ENCODE results near the gene BTN2A1. TPM values are rescaled to one million over a fixed set of nuclear protein-coding genes. Genes with fewer than 3 reads are reported as not detected.
A peak's percentile ranks its signal among the peaks of the same experiment; 100 is the strongest.
"Not testable (repeated sequence)": the region's sequence is repeated elsewhere in the genome, so short reads cannot be mapped to it uniquely, and the experiment has no call there.

BTN2A1 gene
- total and polyA plus RNA-seq, 2 of the 13 experiments (the other 11 are each of a cell fraction or from before 2014, with no cell fraction given): 16.4 to 30.4 TPM

DNA sequence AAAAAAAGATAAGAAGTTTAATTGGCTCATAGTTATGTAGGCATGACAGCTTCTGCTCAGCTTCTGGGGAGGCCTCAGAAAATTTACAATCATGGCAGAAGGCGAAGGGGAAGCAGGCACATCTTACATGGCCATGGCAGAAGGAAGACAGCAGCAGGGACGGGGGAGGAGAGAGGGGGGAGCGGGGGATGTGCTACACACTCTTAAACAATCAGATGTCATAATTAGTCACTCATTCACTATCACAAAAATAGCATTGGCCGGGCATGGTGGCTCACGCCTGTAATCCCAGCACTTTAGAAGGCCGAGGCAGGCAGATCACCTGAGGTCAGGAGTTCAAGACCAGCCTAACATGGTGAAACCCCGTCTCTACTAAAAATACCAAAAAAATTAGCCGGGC lies 53.3 kb downstream of the BTN2A1 start:
- in situ Hi-C loops (cut with HindIII; ENCODE audit: extremely low pct_ligation_motif_present, low pct_unique_long_range_greater_than_20kb); intact Hi-C loops (cut with micrococcal nuclease; ENCODE audit: unreplicated experiment); FAIRE-seq; H2AFZ ChIP-seq (ENCODE audit: low read length); H3K9ac ChIP-seq (ENCODE audit: insufficient read depth, low read depth, low read length); CTCF ChIA-PET (ENCODE audit: low intra/inter-chr PET ratio, low total read pairs); H3K27ac ChIP-seq (ENCODE audit: extremely low read length, insufficient read depth, low read length); POLR2A ChIA-PET; H3K27me3 ChIP-seq (ENCODE audit: control insufficient read depth in 1 of 2, insufficient read depth in 2 of 2, low read length in 2 of 2); H3K4me2 ChIP-seq (ENCODE audit: low read depth, low read length); BruUV-seq (replicated peaks); H3K4me3 ChIP-seq (replicated peaks in 1 of 3; ENCODE audit: insufficient read depth in 1 of 3, low read depth in 2 of 3, low read length in 3 of 3); ATAC-seq; H4K20me1 ChIP-seq (ENCODE audit: insufficient read depth, low read length); H3K36me3 ChIP-seq (replicated peaks in 1 of 2; ENCODE audit: control insufficient read depth in 1 of 2, insufficient read depth in 2 of 2, low read length in 2 of 2); DNase-seq (ENCODE audit: low spot score); H3K9me3 ChIP-seq (ENCODE audit: low read length); H3K79me2 ChIP-seq (ENCODE audit: insufficient read depth, low read length): not testable (repeated sequence)
- 0 out of 2 replicates have a peak, but pooled peaks have one; percentile 10 for TF ChIP-seq RARA (CRISPR knock-in tag; IDR thresholded peaks at IDR 0.05)
- 45% methylated on average over 8 of the region's 8 CpGs for WGBS (ENCODE audit: low lambda C conversion rate)
- peaks cover 40% of the 10 kb centered on the region for H3K4me1 ChIP-seq (ENCODE audit: insufficient read depth, low read length)

DNA sequence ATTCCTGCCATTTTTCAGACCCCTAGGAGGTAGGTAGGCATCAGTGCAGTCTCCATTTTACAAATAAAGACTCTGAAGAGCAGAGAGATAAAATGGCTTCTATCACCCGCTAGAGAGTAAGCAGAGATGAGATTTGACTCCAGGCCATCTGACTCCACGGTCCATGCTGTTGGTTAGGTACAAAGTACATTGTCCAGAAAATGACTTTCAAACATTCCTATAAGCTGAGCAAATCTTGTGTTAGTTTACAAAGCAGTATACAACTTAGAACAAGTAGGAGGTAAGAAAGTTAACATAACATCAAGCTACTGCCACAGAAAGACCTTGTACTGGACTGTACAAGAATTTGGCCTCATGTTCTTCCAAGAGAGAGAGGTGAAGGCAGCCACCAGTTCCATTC lies 57.2 kb downstream of the BTN2A1 start:
- intact Hi-C loops (cut with micrococcal nuclease; ENCODE audit: unreplicated experiment): loop anchor here (1.0 kb wide), 1 partner anchor 40 kb away; no protein-coding TSS in a partner anchor
- in situ Hi-C loops (cut with HindIII; ENCODE audit: extremely low pct_ligation_motif_present, low pct_unique_long_range_greater_than_20kb): no loop called here
- Histone ChIP-seq H3K4me1 (ENCODE audit: insufficient read depth, low read length) (peaks cover 53% of the 10 kb centered on the region), H3K9me3 (ENCODE audit: low read length) (no peaks in the 10 kb centered on the region), H3K36me3 (replicated peaks in 1 of 2; ENCODE audit: control insufficient read depth in 1 of 2, insufficient read depth in 2 of 2, low read length in 2 of 2) (no peaks in the 10 kb centered on the region), H3K27ac (ENCODE audit: extremely low read length, insufficient read depth, low read length) (peak overlapping the region; percentile 82), H3K4me3 (replicated peaks in 1 of 3; ENCODE audit: insufficient read depth in 1 of 3, low read depth in 2 of 3, low read length in 3 of 3) (peak overlapping the region in 1 of 3 experiments; percentile 26; a peak in 1 of 6 replicates), H3K4me2 (ENCODE audit: low read depth, low read length) (peak overlapping the region; percentile 56), H3K9ac (ENCODE audit: insufficient read depth, low read depth, low read length) (peak overlapping the region; percentile 43), H4K20me1 (ENCODE audit: insufficient read depth, low read length) (no peaks in the 10 kb centered on the region), H2AFZ (ENCODE audit: low read length) (peak overlapping the region; percentile 33), H3K27me3 (ENCODE audit: control insufficient read depth in 1 of 2, insufficient read depth in 2 of 2, low read length in 2 of 2) (no peaks in the 10 kb centered on the region), H3K79me2 (ENCODE audit: insufficient read depth, low read length) (no peaks in the 10 kb centered on the region)
- WGBS (ENCODE audit: low lambda C conversion rate): 3% methylated on average over 2 of the region's 2 CpGs
- no TSS peak for BruUV-seq (replicated peaks)
- peak; percentile 75 for FAIRE-seq
- ATAC-seq: peak; percentile 92
- POLR2A ChIA-PET: interaction anchor here (0.5 to 3.2 kb wide), 9 partner anchors 13 to 94 kb away, joined by 3 to 19 read pairs (median 4); no protein-coding TSS in a partner anchor
- CTCF ChIA-PET (ENCODE audit: low intra/inter-chr PET ratio, low total read pairs): no interaction called here
- peak; percentile 92 for DNase-seq (ENCODE audit: low spot score)
- TF ChIP-seq GATAD2A (CRISPR knock-in tag; IDR thresholded peaks at IDR 0.05) (peak; percentile 92), RFXAP (CRISPR knock-in tag; IDR thresholded peaks at IDR 0.05; ENCODE audit: borderline replicate concordance) (peak; percentile 79; the same call in 1 of the 2 replicates), ZNF30 (CRISPR knock-in tag; IDR thresholded peaks at IDR 0.05) (no peak), FOXA3 (CRISPR knock-in tag; IDR thresholded peaks at IDR 0.05) (peak; percentile 86), SAP130 (CRISPR knock-in tag; IDR thresholded peaks at IDR 0.05; ENCODE audit: low read depth) (peak; percentile 53; the same call in 1 of the 2 replicates), RARA (CRISPR knock-in tag; IDR thresholded peaks at IDR 0.05) (peak; percentile 62), MXI1 (IDR thresholded peaks at IDR 0.05; ENCODE audit: borderline replicate concordance, low read depth, low read length) (peak; percentile 32; the same call in 1 of the 3 replicates), FOXP1 (IDR thresholded peaks at IDR 0.05) (no peak), FOXP1 (CRISPR knock-in tag; IDR thresholded peaks at IDR 0.05) (peak; percentile 75), TARDBP (CRISPR knock-in tag; IDR thresholded peaks at IDR 0.05) (peak; percentile 60; the same call in 1 of the 2 replicates), HNRNPH1 (optimal IDR thresholded peaks at IDR 0.05; ENCODE audit: low read depth, low read length) (no peak), JUND (CRISPR knock-in tag; IDR thresholded peaks at IDR 0.05) (0 out of 2 replicates have a peak, but pooled peaks have one; percentile 62), ASH2L (IDR thresholded peaks at IDR 0.05; ENCODE audit: insufficient read length, low read depth, low read length) (peak; percentile 92), SUZ12 (IDR thresholded peaks at IDR 0.05; ENCODE audit: low read depth, low read length) (no peak)
- TF ChIP-seq, protein P1, sequence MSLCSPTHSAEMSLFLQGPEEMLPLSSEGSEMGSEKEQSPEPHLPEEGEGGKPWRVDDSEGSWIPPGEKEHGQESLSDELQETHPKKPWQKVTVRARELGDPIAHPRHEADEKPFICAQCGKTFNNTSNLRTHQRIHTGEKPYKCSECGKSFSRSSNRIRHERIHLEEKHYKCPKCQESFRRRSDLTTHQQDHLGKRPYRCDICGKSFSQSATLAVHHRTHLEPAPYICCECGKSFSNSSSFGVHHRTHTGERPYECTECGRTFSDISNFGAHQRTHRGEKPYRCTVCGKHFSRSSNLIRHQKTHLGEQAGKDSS (CRISPR knock-in tag; IDR thresholded peaks at IDR 0.05; ENCODE audit: borderline replicate concordance, low read depth): no peak
- TF ChIP-seq, protein P2, sequence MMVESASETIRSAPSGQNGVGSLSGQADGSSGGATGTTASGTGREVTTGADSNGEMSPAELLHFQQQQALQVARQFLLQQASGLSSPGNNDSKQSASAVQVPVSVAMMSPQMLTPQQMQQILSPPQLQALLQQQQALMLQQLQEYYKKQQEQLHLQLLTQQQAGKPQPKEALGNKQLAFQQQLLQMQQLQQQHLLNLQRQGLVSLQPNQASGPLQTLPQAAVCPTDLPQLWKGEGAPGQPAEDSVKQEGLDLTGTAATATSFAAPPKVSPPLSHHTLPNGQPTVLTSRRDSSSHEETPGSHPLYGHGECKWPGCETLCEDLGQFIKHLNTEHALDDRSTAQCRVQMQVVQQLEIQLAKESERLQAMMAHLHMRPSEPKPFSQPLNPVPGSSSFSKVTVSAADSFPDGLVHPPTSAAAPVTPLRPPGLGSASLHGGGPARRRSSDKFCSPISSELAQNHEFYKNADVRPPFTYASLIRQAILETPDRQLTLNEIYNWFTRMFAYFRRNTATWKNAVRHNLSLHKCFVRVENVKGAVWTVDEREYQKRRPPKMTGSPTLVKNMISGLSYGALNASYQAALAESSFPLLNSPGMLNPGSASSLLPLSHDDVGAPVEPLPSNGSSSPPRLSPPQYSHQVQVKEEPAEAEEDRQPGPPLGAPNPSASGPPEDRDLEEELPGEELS (CRISPR knock-in tag; IDR thresholded peaks at IDR 0.05): peak; percentile 60
